ENCODE results near the gene PRPH.
"Not testable (repeated sequence)": the region's sequence is repeated elsewhere in the genome, so short reads cannot be mapped to it uniquely, and the experiment has no call there.

The PRPH gene

DNA sequence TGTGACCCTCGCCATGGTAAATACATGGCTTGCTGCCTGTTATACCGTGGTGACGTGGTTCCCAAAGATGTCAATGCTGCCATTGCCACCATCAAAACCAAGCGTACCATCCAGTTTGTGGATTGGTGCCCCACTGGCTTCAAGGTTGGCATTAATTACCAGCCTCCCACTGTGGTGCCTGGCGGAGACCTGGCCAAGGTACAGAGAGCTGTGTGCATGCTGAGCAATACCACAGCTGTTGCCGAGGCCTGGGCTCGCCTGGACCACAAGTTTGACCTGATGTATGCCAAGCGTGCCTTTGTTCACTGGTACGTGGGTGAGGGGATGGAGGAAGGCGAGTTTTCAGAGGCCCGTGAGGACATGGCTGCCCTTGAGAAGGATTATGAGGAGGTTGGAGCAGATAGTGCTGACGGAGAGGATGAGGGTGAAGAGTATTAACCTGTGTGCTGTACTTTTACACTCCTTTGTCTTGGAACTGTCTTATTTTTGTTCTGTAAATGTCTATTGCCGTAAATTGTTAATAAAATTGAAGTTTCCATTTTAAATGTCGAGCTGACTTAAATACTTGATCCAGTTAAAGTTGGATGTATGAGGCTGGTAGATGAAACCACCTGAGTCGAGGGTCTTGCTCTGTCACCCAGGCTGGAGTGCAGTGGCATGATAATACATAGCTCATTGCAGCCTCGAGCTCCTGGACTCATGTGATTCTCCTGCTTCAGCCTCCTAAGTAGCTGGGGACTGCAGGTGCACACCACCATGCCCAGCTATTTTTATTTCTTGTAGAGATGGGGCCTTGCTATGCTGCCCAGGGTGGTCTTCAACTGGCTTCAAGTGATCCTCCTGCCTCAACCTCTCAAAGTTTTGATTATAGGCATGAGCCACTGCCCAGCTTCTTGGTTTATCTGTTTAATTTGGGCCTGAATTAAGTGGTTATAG, 21.9 kb upstream of the PRPH start:
- Mint-ChIP-seq H3K27me3 (no peaks in the 10 kb centered on the region), H3K36me3 (peaks cover 13% of the 10 kb centered on the region)

DNA sequence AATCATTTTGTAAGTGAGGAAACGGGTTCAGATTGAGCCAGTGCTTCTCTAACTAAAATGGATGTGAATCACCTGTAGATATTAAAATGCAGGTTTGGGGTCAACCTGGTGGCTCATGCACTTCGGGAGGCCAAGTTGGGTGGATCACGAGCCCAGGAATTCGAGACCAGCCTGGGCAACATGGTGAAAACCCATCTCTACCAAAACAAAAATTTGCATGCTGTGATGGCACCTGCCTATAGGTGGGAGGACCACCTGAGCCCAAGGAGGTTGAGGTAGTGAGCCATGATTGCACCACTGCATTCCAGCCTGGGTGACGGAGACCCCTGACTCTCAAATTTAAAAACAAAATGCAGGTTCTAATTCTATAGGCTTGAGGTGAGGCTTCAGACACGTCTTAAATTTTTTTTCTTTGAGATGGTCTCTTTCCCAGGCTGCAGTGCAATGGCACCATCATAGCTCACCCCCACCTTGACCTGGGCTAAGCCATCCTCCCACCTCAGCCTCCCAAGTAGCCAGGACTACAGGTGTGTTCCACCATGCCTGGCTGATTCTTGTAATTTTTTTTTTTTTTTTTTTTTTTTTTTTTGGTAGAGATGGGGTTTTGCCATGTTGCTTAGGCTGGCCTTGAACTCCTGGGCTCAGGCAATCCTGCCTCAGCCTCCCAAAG, 21.1 kb upstream of the PRPH start:
- H3K4me3 Mint-ChIP-seq: no peak overlapping the region
- peaks cover 9% of the 10 kb centered on the region for H3K36me3 Mint-ChIP-seq
- H3K27me3 Mint-ChIP-seq: no peaks in the 10 kb centered on the region
- H3K4me1 Mint-ChIP-seq: peaks cover 8% of the 10 kb centered on the region
- no peaks in the 10 kb centered on the region for H3K9me3 Mint-ChIP-seq
- H3K27ac Mint-ChIP-seq: no peak overlapping the region

More for the DNA sequence above, 21.9 kb upstream of the PRPH start:
- peak overlapping the region; percentile 15 for H3K27ac Mint-ChIP-seq
- H3K4me3 Mint-ChIP-seq: no peak overlapping the region
- peaks cover 13% of the 10 kb centered on the region for H3K4me1 Mint-ChIP-seq
- H3K9me3 Mint-ChIP-seq: no peaks in the 10 kb centered on the region

DNA sequence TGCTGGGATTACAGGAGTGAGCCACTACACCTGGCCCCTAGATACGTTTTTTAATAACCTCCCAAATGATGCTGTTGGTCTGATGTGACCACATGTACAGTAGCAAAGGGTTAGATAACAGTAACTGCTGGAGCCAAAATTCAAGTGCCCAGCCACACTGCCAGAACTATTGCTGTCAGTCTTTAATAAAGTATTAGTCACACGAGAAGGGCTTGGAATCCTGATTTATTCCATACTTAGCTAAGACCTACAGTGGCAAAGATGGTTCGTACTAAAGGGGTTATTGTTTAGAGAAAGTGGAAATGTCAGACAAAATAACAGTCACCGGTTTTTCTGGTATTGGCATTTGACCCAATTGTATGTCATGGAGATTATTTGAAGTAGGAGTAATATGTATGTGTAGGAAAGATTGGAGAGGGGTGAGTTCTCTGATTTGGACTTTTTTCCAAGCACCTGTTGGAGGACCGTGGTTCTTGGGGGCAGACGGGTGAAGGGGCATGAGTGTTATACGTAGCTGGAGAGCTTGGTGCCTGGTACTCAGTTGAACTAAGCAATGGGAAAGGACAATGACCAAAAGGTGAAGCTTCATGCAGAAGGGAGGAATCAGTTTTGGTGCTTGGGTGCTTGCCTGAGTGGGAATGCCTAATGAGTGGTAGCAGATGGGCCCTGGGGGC, 20.4 kb upstream of the PRPH start:
- no peak overlapping the region for H3K27ac Mint-ChIP-seq
- H3K9me3 Mint-ChIP-seq: no peaks in the 10 kb centered on the region
- H3K27me3 Mint-ChIP-seq: no peaks in the 10 kb centered on the region
- peaks cover 3% of the 10 kb centered on the region for H3K4me1 Mint-ChIP-seq
- no peak overlapping the region for H3K4me3 Mint-ChIP-seq
- peaks cover 8% of the 10 kb centered on the region for H3K36me3 Mint-ChIP-seq

DNA sequence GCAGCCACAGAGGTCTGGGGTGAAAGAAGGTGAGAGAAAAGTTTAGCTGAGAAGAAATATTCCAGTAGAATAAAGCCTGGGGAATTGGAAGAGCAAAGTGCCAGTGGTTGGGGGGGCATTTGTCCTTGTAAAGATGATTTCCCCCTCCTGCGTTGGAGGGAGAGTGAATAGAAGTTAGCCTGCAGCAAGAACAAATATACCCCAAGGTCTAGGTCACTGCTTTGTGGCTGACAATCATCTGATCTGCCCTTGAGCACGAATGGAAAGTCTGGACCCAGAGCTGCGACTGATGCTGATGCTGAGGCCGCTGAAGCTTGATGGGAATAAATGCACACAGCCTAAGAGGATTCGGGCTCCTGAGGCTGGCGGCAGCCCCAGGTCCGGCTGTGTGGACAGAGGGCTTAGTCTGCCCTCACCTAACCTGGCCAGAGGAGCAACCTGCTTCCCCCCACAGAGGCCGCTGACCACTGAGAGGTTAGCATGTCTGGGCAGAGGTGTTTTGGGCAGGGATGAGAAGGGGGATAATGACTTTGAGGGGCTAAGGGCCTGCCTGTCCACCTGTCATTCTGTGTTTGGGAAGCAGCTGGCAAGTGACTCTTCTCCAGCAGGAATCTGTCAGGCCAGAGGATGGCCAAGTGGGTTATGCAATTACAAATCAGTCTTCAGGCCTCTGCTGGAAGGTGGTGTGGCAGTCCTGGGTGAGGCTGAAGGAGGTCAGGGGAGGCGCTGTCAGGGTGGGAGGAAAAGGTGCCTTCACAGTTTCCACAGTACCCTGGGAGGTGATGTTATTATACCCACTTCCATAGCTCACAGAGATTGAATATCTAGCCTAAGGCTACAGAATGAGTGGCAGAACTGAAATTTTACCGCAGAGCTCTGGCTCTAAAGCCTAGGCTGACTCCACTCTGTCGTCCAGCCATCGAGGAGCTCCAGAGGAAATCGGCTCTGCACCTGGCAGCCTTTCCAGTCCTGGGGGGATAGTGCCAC, 18.4 kb upstream of the PRPH start:
- H3K4me1 Mint-ChIP-seq: no peaks in the 10 kb centered on the region
- H3K27me3 Mint-ChIP-seq: no peaks in the 10 kb centered on the region
- peaks cover 6% of the 10 kb centered on the region for H3K36me3 Mint-ChIP-seq
- H3K9me3 Mint-ChIP-seq: no peaks in the 10 kb centered on the region
- H3K4me3 Mint-ChIP-seq: no peak overlapping the region
- H3K27ac Mint-ChIP-seq: no peak overlapping the region

- no peak overlapping the region for H3K27ac Mint-ChIP-seq
- no peaks in the 10 kb centered on the region for H3K9me3 Mint-ChIP-seq
- no peaks in the 10 kb centered on the region for H3K27me3 Mint-ChIP-seq
Observed at GRCh38 chr12:49277466-49277865, 17.5 kb upstream of the PRPH start.

GRCh38 chr12:49279706-49280159, 15.2 kb upstream of the PRPH start:
- H3K36me3 Mint-ChIP-seq: no peaks in the 10 kb centered on the region
- H3K27me3 Mint-ChIP-seq: no peaks in the 10 kb centered on the region
- H3K9me3 Mint-ChIP-seq: no peaks in the 10 kb centered on the region
- no peak overlapping the region for H3K4me3 Mint-ChIP-seq
- H3K4me1 Mint-ChIP-seq: no peaks in the 10 kb centered on the region
- H3K27ac Mint-ChIP-seq: no peak overlapping the region

More at GRCh38 chr12:49277466-49277865, 17.5 kb upstream of the PRPH start:
- no peaks in the 10 kb centered on the region for H3K4me1 Mint-ChIP-seq
- H3K4me3 Mint-ChIP-seq: no peak overlapping the region
- peaks cover 6% of the 10 kb centered on the region for H3K36me3 Mint-ChIP-seq

DNA sequence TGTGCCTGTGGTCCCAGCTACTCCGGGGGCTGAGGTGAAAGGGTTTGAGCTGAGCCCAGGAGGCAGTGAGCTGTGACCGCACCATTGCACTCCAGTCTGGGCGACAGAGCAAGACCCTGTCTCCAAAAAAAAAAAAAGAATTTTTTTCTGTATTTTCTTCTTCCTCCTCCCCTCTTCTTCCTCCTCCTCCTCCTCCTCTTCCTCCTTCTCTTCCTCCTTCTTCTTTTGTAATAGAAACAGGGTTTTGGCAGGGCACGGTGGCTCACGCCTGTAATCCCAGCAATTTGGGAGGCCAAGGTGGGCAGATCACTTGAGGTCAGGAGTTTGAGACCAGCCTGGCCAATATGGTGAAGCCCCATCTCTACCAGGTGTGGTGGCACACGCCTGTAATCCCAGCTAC, 14.4 kb upstream of the PRPH start:
- H3K4me3 Mint-ChIP-seq, H3K4me1 Mint-ChIP-seq, H3K27me3 Mint-ChIP-seq, H3K27ac Mint-ChIP-seq, H3K36me3 Mint-ChIP-seq, H3K9me3 Mint-ChIP-seq: not testable (repeated sequence)

DNA sequence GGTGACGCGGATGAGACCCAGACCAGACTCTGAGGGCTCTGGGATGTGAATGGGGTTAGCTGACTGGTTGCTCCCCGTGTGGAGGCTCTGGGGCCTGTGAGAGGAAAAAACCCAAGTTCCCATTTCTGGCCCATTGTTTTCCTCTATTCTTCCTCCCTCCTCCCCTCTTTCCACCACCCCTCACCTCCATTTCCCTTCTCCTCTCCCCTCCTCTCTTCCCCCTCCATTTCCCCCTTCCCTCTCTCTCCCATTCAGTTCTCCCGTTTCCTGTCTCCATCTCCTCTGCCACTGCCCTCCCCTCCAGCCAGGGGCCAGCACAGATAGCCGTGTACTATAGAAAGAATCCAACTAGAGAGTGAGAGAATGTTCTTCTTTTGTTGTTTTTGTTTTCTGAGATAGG, 12.6 kb upstream of the PRPH start:
- Mint-ChIP-seq H3K9me3 (no peaks in the 10 kb centered on the region), H3K27ac (no peak overlapping the region), H3K4me1 (no peaks in the 10 kb centered on the region), H3K4me3 (no peak overlapping the region), H3K36me3 (no peaks in the 10 kb centered on the region), H3K27me3 (peaks cover 7% of the 10 kb centered on the region)

DNA sequence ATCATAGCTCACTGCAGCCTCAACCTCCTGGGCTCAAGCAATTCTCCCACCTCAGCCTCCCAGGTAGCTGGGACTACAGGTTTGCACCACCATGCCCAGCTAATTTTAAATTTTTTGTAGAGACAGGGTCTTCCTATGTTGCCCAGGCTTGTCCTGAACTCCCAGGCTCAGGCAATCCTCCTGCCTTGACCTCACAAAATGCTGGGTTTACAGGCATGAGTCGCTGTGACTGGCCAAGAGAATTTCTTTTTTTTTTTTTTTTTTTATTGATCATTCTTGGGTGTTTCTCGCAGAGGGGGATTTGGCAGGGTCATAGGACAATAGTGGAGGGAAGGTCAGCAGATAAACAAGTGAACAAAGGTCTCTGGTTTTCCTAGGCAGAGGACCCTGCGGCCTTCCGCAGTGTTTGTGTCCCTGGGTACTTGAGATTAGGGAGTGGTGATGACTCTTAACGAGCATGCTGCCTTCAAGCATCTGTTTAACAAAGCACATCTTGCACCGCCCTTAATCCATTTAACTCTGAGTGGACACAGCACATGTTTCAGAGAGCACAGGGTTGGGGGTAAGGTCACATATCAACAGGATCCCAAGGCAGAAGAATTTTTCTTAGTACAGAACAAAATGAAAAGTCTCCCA, 12.1 kb upstream of the PRPH start:
- H3K27ac Mint-ChIP-seq, H3K4me1 Mint-ChIP-seq: not testable (repeated sequence)
- peaks cover 11% of the 10 kb centered on the region for H3K27me3 Mint-ChIP-seq

GRCh38 chr12:49283541-49284429, 11.2 kb upstream of the PRPH start:
- H3K4me1 Mint-ChIP-seq: no peaks in the 10 kb centered on the region
- H3K27me3 Mint-ChIP-seq: peaks cover 20% of the 10 kb centered on the region
- H3K9me3 Mint-ChIP-seq: no peaks in the 10 kb centered on the region
- H3K36me3 Mint-ChIP-seq: no peaks in the 10 kb centered on the region
- no peak overlapping the region for H3K4me3 Mint-ChIP-seq
- no peak overlapping the region for H3K27ac Mint-ChIP-seq

More for the DNA sequence above, 12.1 kb upstream of the PRPH start:
- not testable (repeated sequence) for H3K36me3 Mint-ChIP-seq, H3K4me3 Mint-ChIP-seq, H3K9me3 Mint-ChIP-seq

DNA sequence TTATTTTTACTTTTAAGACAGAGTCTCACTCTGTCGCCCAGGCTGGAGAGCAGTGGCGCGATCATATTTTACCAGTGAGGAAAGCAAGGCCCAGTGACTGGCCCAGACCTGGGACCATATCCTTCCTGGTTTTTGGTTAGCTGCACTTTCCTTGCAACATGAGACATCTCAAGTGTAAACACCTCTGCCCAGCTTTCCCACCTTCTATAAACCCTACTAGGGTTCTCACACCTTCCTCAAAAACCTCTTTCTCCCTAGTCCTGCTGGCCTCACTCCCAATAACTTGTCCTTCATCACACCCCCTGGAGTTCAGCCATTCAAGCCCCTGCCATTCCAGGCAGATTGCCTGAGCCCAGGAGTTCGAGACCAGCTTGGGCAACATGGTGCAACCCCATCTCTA, 10.3 kb upstream of the PRPH start:
- no peaks in the 10 kb centered on the region for H3K9me3 Mint-ChIP-seq
- H3K4me3 Mint-ChIP-seq: no peak overlapping the region
- peaks cover 22% of the 10 kb centered on the region for H3K27me3 Mint-ChIP-seq
- no peaks in the 10 kb centered on the region for H3K4me1 Mint-ChIP-seq
- H3K36me3 Mint-ChIP-seq: no peaks in the 10 kb centered on the region
- no peak overlapping the region for H3K27ac Mint-ChIP-seq

DNA sequence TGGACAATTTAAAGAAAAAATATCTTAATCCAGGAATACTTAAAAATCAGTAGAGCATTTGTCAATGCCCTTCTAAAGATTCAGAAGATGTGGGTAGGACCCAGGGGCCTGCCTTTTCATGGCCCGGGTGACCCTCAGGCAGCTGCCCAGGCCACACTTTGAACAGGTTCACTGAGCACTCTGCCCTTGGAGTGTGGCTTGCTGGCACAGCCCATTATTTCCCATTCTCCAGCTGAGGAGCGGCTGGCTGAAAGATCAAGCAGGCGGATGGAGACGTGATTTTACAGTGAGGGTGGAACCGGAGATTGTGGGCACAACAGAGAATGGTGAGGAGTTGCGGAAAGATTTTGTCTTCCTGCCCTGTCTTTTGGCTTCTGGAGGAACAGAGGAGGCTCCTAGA, 7.1 kb upstream of the PRPH start:
- Mint-ChIP-seq H3K4me1 (no peaks in the 10 kb centered on the region), H3K27ac (peak overlapping the region; percentile 71), H3K36me3 (no peaks in the 10 kb centered on the region), H3K9me3 (no peaks in the 10 kb centered on the region), H3K4me3 (no peak overlapping the region), H3K27me3 (peaks cover 24% of the 10 kb centered on the region)

- no peaks in the 10 kb centered on the region for H3K9me3 Mint-ChIP-seq
- H3K36me3 Mint-ChIP-seq: no peaks in the 10 kb centered on the region
- no peak overlapping the region for H3K4me3 Mint-ChIP-seq
- H3K4me1 Mint-ChIP-seq: no peaks in the 10 kb centered on the region
- peak overlapping the region; percentile 71 for H3K27ac Mint-ChIP-seq
- H3K27me3 Mint-ChIP-seq: peaks cover 24% of the 10 kb centered on the region
Observed at GRCh38 chr12:49288412-49288853, 6.5 kb upstream of the PRPH start.

All from activated naive CD4-positive, alpha-beta T cell treated with anti-CD3 and anti-CD28 coated beads, Interleukin-2, amount 50 U/mL, for 24 hours (primary cell).